Activated CD8-positive, alpha-beta T cell treated with anti-CD3 and anti-CD28 coated beads, Interleukin-2, amount 10 ng/mL, durations not matched to agents 7 days and 5 days (primary cell): ENCODE data around the gene GNAQ. TPM values are rescaled to one million over a fixed set of nuclear protein-coding genes. Genes with fewer than 3 reads are reported as not detected.

Experiments used
- ATAC-seq: fragments of 150-1000 bp; cut with Tn5 transposase; one replicate; pipeline ENCODE4 v1.10.0; 2021; ENCODE audit warnings: moderate library complexity
- CTCF ChIA-PET: fragments of 350-600 bp; sonication (Branson Sonifier 250); formaldehyde crosslinking; loops from one replicate; lab custom pipeline; 2021; ENCODE audit warnings: antibody characterized with exemption; lab: Charles Lee
- POLR2A ChIA-PET: fragments of 350-600 bp; sonication (Branson Sonifier 250); formaldehyde crosslinking; loops from one replicate; lab custom pipeline; 2021; ENCODE audit warnings: antibody characterized with exemption; lab: Charles Lee
- DNase-seq: peaks from one replicate; pipeline ENCODE4 v3.0.0-alpha.2; 2020
- H3K27ac Mint-ChIP-seq: one replicate; pipeline ENCODE4 v1.8.0; 2021; ENCODE audit warnings: mild to moderate bottlenecking, mixed read lengths
- H3K27me3 Mint-ChIP-seq: one replicate; pipeline ENCODE4 v1.8.0; 2021; ENCODE audit warnings: low read depth, mixed read lengths
- H3K36me3 Mint-ChIP-seq: one replicate; pipeline ENCODE4 v1.8.0; 2021; ENCODE audit warnings: low read depth, mixed read lengths
- H3K4me1 Mint-ChIP-seq: one replicate; pipeline ENCODE4 v1.8.0; 2021; ENCODE audit warnings: low read depth, mixed read lengths
- H3K4me3 Mint-ChIP-seq: one replicate; pipeline ENCODE4 v1.8.0; 2021; ENCODE audit warnings: mild to moderate bottlenecking, mixed read lengths
- H3K9me3 Mint-ChIP-seq: one replicate; pipeline ENCODE4 v1.8.0; 2022; ENCODE audit warnings: mixed read lengths; ENCODE audit not compliant: insufficient read depth
- total RNA-seq, 2 experiments: library from RNA; stranded (reverse); gene quantifications; one replicate each; pipeline ENCODE4 v1.2.3, GENCODE V29; 2021

The GNAQ gene
- total RNA-seq, 2 experiments from 2014 or later: 29.0 to 29.7 TPM

GRCh38 chr9:77839459-77840140 is 192.0 kb downstream of the GNAQ start:
- H3K4me3 Mint-ChIP-seq: no peak overlapping the region
- CTCF ChIA-PET: interaction anchor here (1.2 to 4.6 kb wide), 2 partner anchors 8 to 196 kb away, joined by 4 to 31 read pairs; no protein-coding TSS in a partner anchor
- no peak overlapping the region for H3K27ac Mint-ChIP-seq
- POLR2A ChIA-PET: no interaction called here
- DNase-seq (no peak), ATAC-seq (no peak)
- no peaks in the 10 kb centered on the region for H3K9me3 Mint-ChIP-seq
- H3K36me3 Mint-ChIP-seq: no peaks in the 10 kb centered on the region
- H3K27me3 Mint-ChIP-seq: no peaks in the 10 kb centered on the region
- H3K4me1 Mint-ChIP-seq: peaks cover 8% of the 10 kb centered on the region

GRCh38 chr9:77838986-77839385 is 192.6 kb downstream of the GNAQ start:
- H3K27me3 Mint-ChIP-seq: no peaks in the 10 kb centered on the region
- no peak overlapping the region for H3K27ac Mint-ChIP-seq
- H3K4me3 Mint-ChIP-seq: no peak overlapping the region
- no peaks in the 10 kb centered on the region for H3K36me3 Mint-ChIP-seq
- no peak for ATAC-seq
- H3K9me3 Mint-ChIP-seq: no peaks in the 10 kb centered on the region
- H3K4me1 Mint-ChIP-seq: peaks cover 8% of the 10 kb centered on the region
- DNase-seq: no peak
- POLR2A ChIA-PET: interaction anchor here (0.9 kb wide), 1 partner anchor 9 kb away, joined by 3 read pairs; no protein-coding TSS in a partner anchor
- CTCF ChIA-PET: interaction anchor here (1.2 kb wide), 1 partner anchor 9 kb away, joined by 4 read pairs; no protein-coding TSS in a partner anchor

GRCh38 chr9:77834898-77835488 is 196.6 kb downstream of the GNAQ start:
- H3K4me1 Mint-ChIP-seq: peaks cover 4% of the 10 kb centered on the region
- DNase-seq (no peak), ATAC-seq (no peak)
- ChIA-PET POLR2A (no interaction called here), CTCF (interaction anchor here (2.4 kb wide), 1 partner anchor 84 kb away, joined by 6 read pairs; no protein-coding TSS in a partner anchor)
- no peaks in the 10 kb centered on the region for H3K27me3 Mint-ChIP-seq
- H3K27ac Mint-ChIP-seq: no peak overlapping the region
- H3K4me3 Mint-ChIP-seq: no peak overlapping the region
- no peaks in the 10 kb centered on the region for H3K9me3 Mint-ChIP-seq
- H3K36me3 Mint-ChIP-seq: peaks cover 2% of the 10 kb centered on the region

DNA sequence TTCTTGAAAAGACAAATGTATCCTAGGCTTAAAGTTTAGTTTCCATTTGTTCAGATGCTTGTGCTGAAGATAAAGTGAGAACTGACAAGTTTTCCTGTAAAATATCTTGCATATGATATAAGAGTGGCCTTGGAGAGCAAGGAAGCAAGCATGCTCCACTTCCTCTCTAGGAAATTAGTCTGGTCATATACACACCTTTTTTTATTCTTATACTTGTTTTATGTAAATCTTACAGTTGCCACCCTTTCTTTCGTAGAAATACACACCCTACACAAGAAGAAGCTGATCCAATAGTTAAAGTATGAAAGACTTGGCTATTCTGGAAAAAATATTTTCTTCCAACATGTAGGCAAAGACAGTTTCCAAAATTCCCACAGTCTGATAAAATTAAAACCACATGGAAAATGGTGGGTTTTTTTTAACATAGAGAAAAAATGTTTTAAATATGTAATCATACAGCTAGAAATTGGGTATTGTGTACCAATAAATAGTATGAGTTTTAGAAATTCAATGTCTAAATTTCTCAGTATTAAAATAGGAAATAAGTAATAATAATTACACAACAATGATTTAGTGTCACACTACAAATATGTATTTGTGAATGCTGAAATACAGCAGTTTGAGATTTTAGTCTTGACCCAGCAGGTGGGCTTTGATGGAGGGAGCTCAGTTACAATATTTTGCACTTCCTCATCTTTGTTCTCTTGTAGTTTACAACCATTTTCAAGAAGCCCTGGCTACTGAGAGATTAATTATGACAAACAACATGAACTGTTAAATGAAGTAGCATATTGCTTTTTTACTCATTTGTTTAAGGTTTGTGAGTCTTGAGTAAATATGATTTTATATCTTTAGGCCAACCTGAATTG is 197.8 kb downstream of the GNAQ start:
- no peak overlapping the region for H3K4me3 Mint-ChIP-seq
- ChIA-PET CTCF (interaction anchor here (1.0 to 2.4 kb wide), 3 partner anchors 8 to 83 kb away, joined by 3 to 6 read pairs (median 4); no protein-coding TSS in a partner anchor), POLR2A (no interaction called here)
- DNase-seq: no peak
- H3K27me3 Mint-ChIP-seq: no peaks in the 10 kb centered on the region
- no peaks in the 10 kb centered on the region for H3K9me3 Mint-ChIP-seq
- H3K36me3 Mint-ChIP-seq: peaks cover 4% of the 10 kb centered on the region
- H3K4me1 Mint-ChIP-seq: peaks cover 5% of the 10 kb centered on the region
- ATAC-seq: no peak
- no peak overlapping the region for H3K27ac Mint-ChIP-seq

DNA sequence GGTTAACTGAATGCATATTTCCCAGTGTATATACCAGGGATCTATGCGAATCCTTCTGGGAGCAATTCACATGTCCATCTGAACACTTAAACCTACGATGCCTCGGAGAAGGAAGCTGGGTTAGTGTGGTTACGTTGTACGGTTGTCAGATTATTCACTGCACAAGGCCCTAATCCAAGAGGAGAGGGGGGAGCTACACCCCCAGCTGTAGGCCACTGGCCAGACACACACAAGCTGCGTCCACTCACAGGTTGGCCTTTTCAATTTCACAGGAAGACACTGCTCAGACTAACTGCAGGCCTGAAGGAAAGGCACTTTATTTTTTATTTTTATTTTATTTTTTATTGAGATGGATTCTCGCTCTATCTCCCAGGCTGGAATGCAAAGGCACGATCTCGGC is 199.0 kb downstream of the GNAQ start:
- Mint-ChIP-seq H3K9me3 (no peaks in the 10 kb centered on the region), H3K36me3 (peaks cover 4% of the 10 kb centered on the region), H3K4me3 (no peak overlapping the region), H3K27me3 (no peaks in the 10 kb centered on the region), H3K4me1 (peaks cover 13% of the 10 kb centered on the region), H3K27ac (no peak overlapping the region)
- ChIA-PET CTCF (interaction anchor here (1.1 kb wide), 1 partner anchor 9 kb away, joined by 4 read pairs; no protein-coding TSS in a partner anchor), POLR2A (no interaction called here)
- DNase-seq (no peak), ATAC-seq (no peak)

- no peak for DNase-seq
- Mint-ChIP-seq H3K9me3 (no peaks in the 10 kb centered on the region), H3K27me3 (no peaks in the 10 kb centered on the region), H3K4me3 (no peak overlapping the region), H3K36me3 (peaks cover 4% of the 10 kb centered on the region), H3K4me1 (peaks cover 20% of the 10 kb centered on the region), H3K27ac (no peak overlapping the region)
- ATAC-seq: no peak
- CTCF ChIA-PET: interaction anchor here (1.9 kb wide), 1 partner anchor 204 kb away, joined by 6 read pairs; no protein-coding TSS in a partner anchor
- POLR2A ChIA-PET: no interaction called here
These were observed 199.8 kb downstream of the GNAQ start for GRCh38 chr9:77831781-77832180.

- Mint-ChIP-seq H3K27me3 (no peaks in the 10 kb centered on the region), H3K27ac (no peak overlapping the region), H3K9me3 (no peaks in the 10 kb centered on the region), H3K36me3 (peaks cover 4% of the 10 kb centered on the region), H3K4me1 (peaks cover 20% of the 10 kb centered on the region), H3K4me3 (no peak overlapping the region)
- ChIA-PET CTCF (interaction anchor here (1.1 to 1.9 kb wide), 2 partner anchors 11 to 205 kb away, joined by 3 to 6 read pairs; no protein-coding TSS in a partner anchor), POLR2A (no interaction called here)
- ATAC-seq: no peak
- DNase-seq: no peak
These were observed 200.9 kb downstream of the GNAQ start for GRCh38 chr9:77830618-77831285.

GRCh38 chr9:77829420-77829819 is 202.2 kb downstream of the GNAQ start:
- POLR2A ChIA-PET: interaction anchor here (0.6 to 1.0 kb wide), 2 partner anchors 8 to 9 kb away, joined by 3 read pairs; no protein-coding TSS in a partner anchor
- ATAC-seq (no peak), DNase-seq (no peak)
- Mint-ChIP-seq H3K27ac (no peak overlapping the region), H3K4me1 (peaks cover 20% of the 10 kb centered on the region), H3K9me3 (no peaks in the 10 kb centered on the region), H3K27me3 (no peaks in the 10 kb centered on the region), H3K4me3 (no peak overlapping the region), H3K36me3 (peaks cover 4% of the 10 kb centered on the region)
- CTCF ChIA-PET: interaction anchor here (0.5 to 2.0 kb wide), 4 partner anchors 12 to 373 kb away, joined by 3 to 17 read pairs (median 3); no protein-coding TSS in a partner anchor

DNA sequence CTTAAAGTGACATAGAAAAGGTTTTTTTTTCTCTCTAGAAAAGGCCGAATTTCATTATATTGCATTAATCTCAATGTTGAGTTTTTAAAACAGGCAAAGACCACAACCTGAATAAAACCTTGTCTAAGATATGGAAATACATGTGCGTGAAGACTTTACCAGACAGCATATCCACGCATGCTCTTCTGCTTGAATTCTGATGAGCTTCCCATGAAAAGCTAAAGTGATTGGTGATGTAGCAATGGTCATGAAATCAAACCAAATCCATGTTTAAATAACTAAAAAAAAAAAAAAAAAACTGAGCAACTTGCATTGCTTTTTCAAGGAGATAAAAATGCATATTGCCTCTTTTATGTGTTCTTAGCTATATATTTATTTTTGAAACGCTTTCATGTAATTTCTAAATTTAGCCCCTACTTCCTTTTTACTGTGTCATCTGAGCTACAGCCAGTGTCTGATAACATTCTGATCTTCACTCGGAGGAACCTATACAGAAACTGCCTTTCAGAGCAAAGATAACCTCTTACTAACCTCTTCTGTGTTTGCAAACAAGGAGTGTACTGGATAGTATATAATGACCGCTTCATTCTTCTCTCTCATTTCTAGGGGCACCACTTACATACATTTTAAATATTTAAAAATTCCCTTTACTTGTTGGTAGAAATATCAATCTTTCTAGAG is 204.4 kb downstream of the GNAQ start:
- DNase-seq (no peak), ATAC-seq (no peak)
- H3K27ac Mint-ChIP-seq: peak overlapping the region; percentile 63
- POLR2A ChIA-PET: interaction anchor here (0.6 kb wide), 1 partner anchor 57 kb away, joined by 3 read pairs; no protein-coding TSS in a partner anchor
- H3K4me3 Mint-ChIP-seq: peak overlapping the region; percentile 26
- H3K4me1 Mint-ChIP-seq: peaks cover 20% of the 10 kb centered on the region
- H3K27me3 Mint-ChIP-seq: no peaks in the 10 kb centered on the region
- H3K9me3 Mint-ChIP-seq: no peaks in the 10 kb centered on the region
- CTCF ChIA-PET: interaction anchor here (2.0 kb wide), 1 partner anchor 14 kb away, joined by 17 read pairs; no protein-coding TSS in a partner anchor
- H3K36me3 Mint-ChIP-seq: peaks cover 4% of the 10 kb centered on the region

DNA sequence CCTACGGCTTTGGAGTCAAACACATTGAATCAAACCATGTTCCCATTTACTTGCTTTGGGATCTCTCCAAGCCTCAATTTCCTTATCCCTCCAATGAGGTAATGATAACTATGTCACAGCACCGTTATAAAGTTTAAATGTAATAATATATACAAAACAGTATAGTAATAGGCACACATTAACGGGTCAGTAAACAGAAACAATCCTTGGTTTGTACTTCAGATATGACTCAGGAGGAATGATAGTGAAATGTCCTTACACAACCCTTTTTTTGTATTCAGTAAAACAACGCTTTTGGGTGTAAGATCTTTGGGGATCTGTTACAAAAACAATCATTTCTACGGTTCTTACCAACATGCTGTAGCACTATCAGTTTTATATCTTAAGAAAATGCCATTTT is 205.0 kb downstream of the GNAQ start:
- H3K4me1 Mint-ChIP-seq: peaks cover 20% of the 10 kb centered on the region
- ChIA-PET POLR2A (no interaction called here), CTCF (interaction anchor here (1.3 kb wide), 1 partner anchor 9 kb away, joined by 3 read pairs; no protein-coding TSS in a partner anchor)
- H3K9me3 Mint-ChIP-seq: no peaks in the 10 kb centered on the region
- no peak for DNase-seq
- H3K27ac Mint-ChIP-seq: no peak overlapping the region
- no peak for ATAC-seq
- no peaks in the 10 kb centered on the region for H3K27me3 Mint-ChIP-seq
- H3K4me3 Mint-ChIP-seq: no peak overlapping the region
- H3K36me3 Mint-ChIP-seq: peaks cover 4% of the 10 kb centered on the region
